SK-N-SH (cell line): ENCODE measurements around the gene KLHL21.

Experiments
- ELF1 ChIP-seq: IDR thresholded peaks from 2 replicates; pipeline ENCODE4 v1.4.0; 2012
- EZH2phosphoT487 ChIP-seq: fragments of 200-600 bp; sonication (generic); IDR thresholded peaks from 2 replicates; pipeline ENCODE4 v1.6.1; 2017; ENCODE audit warnings: low read depth, mixed run types, mild to moderate bottlenecking, antibody characterized with exemption, moderate library complexity, borderline replicate concordance
- FOXM1 ChIP-seq: IDR thresholded peaks from 2 replicates; pipeline ENCODE4 v1.4.0; 2012; ENCODE audit warnings: low read depth, mild to moderate bottlenecking
- NFIC ChIP-seq: IDR thresholded peaks from 2 replicates; pipeline ENCODE4 v1.4.0; 2012; ENCODE audit warnings: borderline replicate concordance
- NRF1 ChIP-seq: IDR thresholded peaks from 2 replicates; pipeline ENCODE4 v1.6.1; 2012; ENCODE audit warnings: low read depth, mild to moderate bottlenecking, low read length
- RAD21 ChIP-seq: IDR thresholded peaks from 2 replicates; pipeline ENCODE4 v1.6.1; 2012; ENCODE audit warnings: mild to moderate bottlenecking, low read length
- YY1 ChIP-seq: IDR thresholded peaks from 2 replicates; pipeline ENCODE4 v1.4.0; 2012; ENCODE audit warnings: low read depth, mild to moderate bottlenecking
- TF ChIP-seq, protein P1 (sequence below): fragments of 200-600 bp; sonication (generic); IDR thresholded peaks from 2 replicates; pipeline ENCODE4 v1.6.1; 2017; ENCODE audit warnings: antibody characterized with exemption, mild to moderate bottlenecking, moderate library complexity

DNA sequence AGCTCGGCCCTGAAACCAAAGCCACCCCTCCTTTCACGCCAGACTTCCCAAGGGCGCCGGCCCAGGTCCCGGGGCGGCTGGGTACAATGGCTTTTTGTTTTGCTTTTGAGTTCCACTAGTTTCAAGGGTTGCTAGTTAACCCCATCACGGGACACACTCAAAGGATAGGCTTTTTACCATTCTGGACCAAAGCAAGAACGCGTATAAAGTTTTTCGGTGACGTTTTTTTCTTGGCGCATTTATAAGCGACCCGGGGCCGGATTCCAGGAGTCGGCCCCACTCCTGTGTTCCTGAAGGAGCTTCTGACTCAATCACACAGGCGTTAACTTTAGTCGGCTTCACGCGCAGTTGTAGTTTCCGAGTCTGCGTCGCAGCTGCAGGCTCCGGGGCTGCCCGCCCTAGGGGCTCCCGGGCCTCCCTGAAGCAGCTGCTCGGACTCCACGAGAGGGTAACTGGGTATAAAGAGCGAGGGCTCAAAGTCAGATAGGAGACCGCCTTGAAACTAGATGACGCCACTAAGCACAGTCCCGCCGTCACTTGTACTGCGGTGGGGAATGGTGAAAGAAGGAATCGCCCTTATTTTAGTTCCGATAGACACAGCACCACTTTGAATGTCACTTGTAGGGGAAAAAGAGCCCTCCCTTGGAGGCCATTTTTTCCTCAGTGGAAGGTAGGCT lies 707 bp upstream of the KLHL21 start:
- TF ChIP-seq, protein P1, sequence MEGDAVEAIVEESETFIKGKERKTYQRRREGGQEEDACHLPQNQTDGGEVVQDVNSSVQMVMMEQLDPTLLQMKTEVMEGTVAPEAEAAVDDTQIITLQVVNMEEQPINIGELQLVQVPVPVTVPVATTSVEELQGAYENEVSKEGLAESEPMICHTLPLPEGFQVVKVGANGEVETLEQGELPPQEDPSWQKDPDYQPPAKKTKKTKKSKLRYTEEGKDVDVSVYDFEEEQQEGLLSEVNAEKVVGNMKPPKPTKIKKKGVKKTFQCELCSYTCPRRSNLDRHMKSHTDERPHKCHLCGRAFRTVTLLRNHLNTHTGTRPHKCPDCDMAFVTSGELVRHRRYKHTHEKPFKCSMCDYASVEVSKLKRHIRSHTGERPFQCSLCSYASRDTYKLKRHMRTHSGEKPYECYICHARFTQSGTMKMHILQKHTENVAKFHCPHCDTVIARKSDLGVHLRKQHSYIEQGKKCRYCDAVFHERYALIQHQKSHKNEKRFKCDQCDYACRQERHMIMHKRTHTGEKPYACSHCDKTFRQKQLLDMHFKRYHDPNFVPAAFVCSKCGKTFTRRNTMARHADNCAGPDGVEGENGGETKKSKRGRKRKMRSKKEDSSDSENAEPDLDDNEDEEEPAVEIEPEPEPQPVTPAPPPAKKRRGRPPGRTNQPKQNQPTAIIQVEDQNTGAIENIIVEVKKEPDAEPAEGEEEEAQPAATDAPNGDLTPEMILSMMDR = no peak
- TF ChIP-seq EZH2phosphoT487 = no peak
- no peak for TF ChIP-seq RAD21
- TF ChIP-seq FOXM1 = no peak
- TF ChIP-seq ELF1 = no peak
- TF ChIP-seq NFIC = no peak
- no peak for TF ChIP-seq YY1
- no peak for TF ChIP-seq NRF1
